Prostate gland (tissue), 2 donors: Measurements from ENCODE around the gene PANX2.

ENCODE experiments used
- POLR2A ChIP-seq: fragments of 450-650 bp; IDR thresholded peaks from one replicate; pipeline ENCODE4 v1.6.1; 2016; ENCODE audit warnings: antibody characterized with exemption, mild to moderate bottlenecking
- POLR2AphosphoS5 ChIP-seq: sonication (generic); formaldehyde crosslinking; IDR thresholded peaks from one replicate; pipeline ENCODE4 v1.6.1; 2017; ENCODE audit warnings: antibody characterized with exemption
- TF ChIP-seq, protein P1 (sequence below), 4 experiments: fragments of 200-600 bp in 2 of 4; fragments of 450-650 bp in 2 of 4; sonication (generic) in 2 of 4; IDR thresholded peaks; 1 replicate in 3 of 4; 2 replicates in 1 of 4; pipeline ENCODE4 v1.5.1; 2016 to 2019; ENCODE audit warnings: antibody characterized with exemption in 4 of 4, mild to moderate bottlenecking in 2 of 4, moderate library complexity in 2 of 4

DNA sequence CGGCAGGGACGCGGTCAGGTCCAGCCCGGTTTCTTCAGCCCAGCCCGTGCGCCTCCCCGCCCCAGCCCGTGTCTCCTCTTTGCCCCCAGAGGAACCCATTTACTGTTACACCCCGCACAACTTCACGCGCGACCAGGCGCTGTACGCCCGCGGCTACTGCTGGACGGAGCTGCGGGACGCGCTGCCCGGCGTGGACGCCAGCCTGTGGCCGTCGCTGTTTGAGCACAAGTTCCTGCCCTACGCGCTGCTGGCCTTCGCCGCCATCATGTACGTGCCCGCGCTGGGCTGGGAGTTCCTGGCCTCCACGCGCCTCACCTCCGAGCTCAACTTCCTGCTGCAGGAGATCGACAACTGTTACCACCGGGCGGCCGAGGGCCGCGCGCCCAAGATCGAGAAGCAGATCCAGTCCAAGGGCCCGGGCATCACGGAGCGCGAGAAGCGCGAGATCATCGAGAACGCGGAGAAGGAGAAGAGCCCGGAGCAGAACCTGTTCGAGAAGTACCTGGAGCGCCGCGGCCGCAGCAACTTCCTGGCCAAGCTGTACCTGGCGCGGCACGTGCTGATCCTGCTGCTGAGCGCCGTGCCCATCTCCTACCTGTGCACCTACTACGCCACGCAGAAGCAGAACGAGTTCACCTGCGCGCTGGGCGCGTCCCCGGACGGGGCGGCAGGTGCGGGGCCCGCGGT, 6.5 kb downstream of the PANX2 start:
- TF ChIP-seq, protein P1, sequence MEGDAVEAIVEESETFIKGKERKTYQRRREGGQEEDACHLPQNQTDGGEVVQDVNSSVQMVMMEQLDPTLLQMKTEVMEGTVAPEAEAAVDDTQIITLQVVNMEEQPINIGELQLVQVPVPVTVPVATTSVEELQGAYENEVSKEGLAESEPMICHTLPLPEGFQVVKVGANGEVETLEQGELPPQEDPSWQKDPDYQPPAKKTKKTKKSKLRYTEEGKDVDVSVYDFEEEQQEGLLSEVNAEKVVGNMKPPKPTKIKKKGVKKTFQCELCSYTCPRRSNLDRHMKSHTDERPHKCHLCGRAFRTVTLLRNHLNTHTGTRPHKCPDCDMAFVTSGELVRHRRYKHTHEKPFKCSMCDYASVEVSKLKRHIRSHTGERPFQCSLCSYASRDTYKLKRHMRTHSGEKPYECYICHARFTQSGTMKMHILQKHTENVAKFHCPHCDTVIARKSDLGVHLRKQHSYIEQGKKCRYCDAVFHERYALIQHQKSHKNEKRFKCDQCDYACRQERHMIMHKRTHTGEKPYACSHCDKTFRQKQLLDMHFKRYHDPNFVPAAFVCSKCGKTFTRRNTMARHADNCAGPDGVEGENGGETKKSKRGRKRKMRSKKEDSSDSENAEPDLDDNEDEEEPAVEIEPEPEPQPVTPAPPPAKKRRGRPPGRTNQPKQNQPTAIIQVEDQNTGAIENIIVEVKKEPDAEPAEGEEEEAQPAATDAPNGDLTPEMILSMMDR (IDR thresholded peaks at IDR 0.05): no peak
- no peak for TF ChIP-seq POLR2AphosphoS5
- TF ChIP-seq POLR2A: no peak
